Uterus (tissue), 4 donors: ENCODE results near the gene CSF1. TPM values are rescaled to one million over a fixed set of nuclear protein-coding genes. Genes with fewer than 3 reads are reported as not detected.

ENCODE experiments used
- DNase-seq, 2 donors: peaks; one replicate each; pipeline ENCODE4 v3.0.0-alpha.2; 2019 to 2020
- H3K27ac ChIP-seq, 2 donors: fragments of 200-600 bp; sonication (generic); 1 replicate in 1 of 2; 2 replicates in 1 of 2; pipeline ENCODE4 v1.5.1; 2016 to 2018
- H3K27me3 ChIP-seq, 2 donors: fragments of 200-600 bp; sonication (generic); one replicate each; pipeline ENCODE4 v1.5.1; 2018 to 2019; ENCODE audit warnings: control low read depth in 1 of 2
- H3K36me3 ChIP-seq, 2 donors: fragments of 200-600 bp; sonication (generic); one replicate each; pipeline ENCODE4 v1.5.1; 2019; ENCODE audit warnings: control low read depth in 1 of 2
- H3K4me1 ChIP-seq, 2 donors: fragments of 200-600 bp; sonication (generic); one replicate each; pipeline ENCODE4 v1.5.1; 2018 to 2019; ENCODE audit warnings: control low read depth in 1 of 2
- H3K4me3 ChIP-seq, 2 donors: fragments of 200-600 bp; sonication (generic); 1 replicate in 1 of 2; 2 replicates in 1 of 2; pipeline ENCODE4 v1.5.1; 2018 to 2019; ENCODE audit warnings: mild to moderate bottlenecking in 1 of 2
- H3K9me3 ChIP-seq, 2 donors: fragments of 200-600 bp; sonication (generic); one replicate each; pipeline ENCODE4 v1.5.1; 2019; ENCODE audit warnings: control low read depth in 1 of 2
- POLR2A ChIP-seq, 2 donors: fragments of 450-650 bp; IDR thresholded peaks; one replicate each; pipeline ENCODE4 v1.6.1; 2016; ENCODE audit warnings: antibody characterized with exemption in 2 of 2, mild to moderate bottlenecking in 1 of 2, moderate library complexity in 1 of 2
- intact Hi-C: fragments of 100-400 bp; cut with DNase I; formaldehyde crosslinking; loops from one replicate; pipeline ENCODE4 v1.15.1; 2023; ENCODE audit warnings: low total_unique reads
- total RNA-seq, 4 donors: library from RNA; depleted of rRNA in 3 of 4; stranded (reverse); fragments of >200 nt in 3 of 4; gene quantifications; one replicate each; pipeline versions ENCODE4 v1.1.0 to v1.2.4, GENCODE V29; 2014 to 2023
- TF ChIP-seq, protein P1 (sequence below), 4 experiments: fragments of 200-600 bp in 2 of 4; fragments of 450-650 bp in 2 of 4; sonication (generic) in 2 of 4; IDR thresholded peaks; one replicate each; pipeline ENCODE4 v1.5.1; 2016 to 2019; ENCODE audit warnings: antibody characterized with exemption in 4 of 4, mild to moderate bottlenecking in 2 of 4, moderate library complexity in 1 of 4
- donor health status: DM: yes; HTN: yes; CAD: no.

Gene CSF1
- total RNA-seq, 4 donors from 2014 or later, result 19.8 to 48.2 (median 34.2) TPM

- H3K9me3 ChIP-seq, result no peaks in the 10 kb centered on the region
- no peak overlapping the region for H3K4me3 ChIP-seq
- no peaks in the 10 kb centered on the region for H3K36me3 ChIP-seq
- no peak overlapping the region for H3K27ac ChIP-seq
- H3K27me3 ChIP-seq, result no peaks in the 10 kb centered on the region
- no peak for TF ChIP-seq POLR2A (IDR thresholded peaks at IDR 0.05)
- TF ChIP-seq, protein P1, sequence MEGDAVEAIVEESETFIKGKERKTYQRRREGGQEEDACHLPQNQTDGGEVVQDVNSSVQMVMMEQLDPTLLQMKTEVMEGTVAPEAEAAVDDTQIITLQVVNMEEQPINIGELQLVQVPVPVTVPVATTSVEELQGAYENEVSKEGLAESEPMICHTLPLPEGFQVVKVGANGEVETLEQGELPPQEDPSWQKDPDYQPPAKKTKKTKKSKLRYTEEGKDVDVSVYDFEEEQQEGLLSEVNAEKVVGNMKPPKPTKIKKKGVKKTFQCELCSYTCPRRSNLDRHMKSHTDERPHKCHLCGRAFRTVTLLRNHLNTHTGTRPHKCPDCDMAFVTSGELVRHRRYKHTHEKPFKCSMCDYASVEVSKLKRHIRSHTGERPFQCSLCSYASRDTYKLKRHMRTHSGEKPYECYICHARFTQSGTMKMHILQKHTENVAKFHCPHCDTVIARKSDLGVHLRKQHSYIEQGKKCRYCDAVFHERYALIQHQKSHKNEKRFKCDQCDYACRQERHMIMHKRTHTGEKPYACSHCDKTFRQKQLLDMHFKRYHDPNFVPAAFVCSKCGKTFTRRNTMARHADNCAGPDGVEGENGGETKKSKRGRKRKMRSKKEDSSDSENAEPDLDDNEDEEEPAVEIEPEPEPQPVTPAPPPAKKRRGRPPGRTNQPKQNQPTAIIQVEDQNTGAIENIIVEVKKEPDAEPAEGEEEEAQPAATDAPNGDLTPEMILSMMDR (IDR thresholded peaks at IDR 0.05), result no peak
- intact Hi-C loops, result no loop called here
- H3K4me1 ChIP-seq, result no peaks in the 10 kb centered on the region
- no peak for DNase-seq
Observed at GRCh38 chr1:109959974-109960744, 49.5 kb downstream of the CSF1 start.

DNA sequence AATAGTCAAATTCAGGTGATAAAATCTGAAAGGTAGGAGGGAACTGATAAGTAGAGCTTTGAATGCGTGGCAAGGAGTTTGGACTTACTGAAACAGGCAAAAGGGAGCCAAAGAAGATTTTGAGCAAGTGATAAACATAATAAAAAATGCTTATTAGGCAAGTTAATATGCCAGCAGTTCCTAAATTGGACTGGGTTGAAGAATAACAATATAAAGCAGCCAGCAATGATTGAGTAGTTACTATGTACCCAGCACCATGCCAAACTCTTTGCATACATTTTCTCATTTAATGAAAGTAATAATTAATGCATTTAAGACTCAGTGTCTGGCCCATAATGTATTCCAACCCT is 50.1 kb downstream of the CSF1 start:
- no peaks in the 10 kb centered on the region for H3K4me1 ChIP-seq
- H3K27ac ChIP-seq, result no peak overlapping the region
- no peak overlapping the region for H3K4me3 ChIP-seq

DNA sequence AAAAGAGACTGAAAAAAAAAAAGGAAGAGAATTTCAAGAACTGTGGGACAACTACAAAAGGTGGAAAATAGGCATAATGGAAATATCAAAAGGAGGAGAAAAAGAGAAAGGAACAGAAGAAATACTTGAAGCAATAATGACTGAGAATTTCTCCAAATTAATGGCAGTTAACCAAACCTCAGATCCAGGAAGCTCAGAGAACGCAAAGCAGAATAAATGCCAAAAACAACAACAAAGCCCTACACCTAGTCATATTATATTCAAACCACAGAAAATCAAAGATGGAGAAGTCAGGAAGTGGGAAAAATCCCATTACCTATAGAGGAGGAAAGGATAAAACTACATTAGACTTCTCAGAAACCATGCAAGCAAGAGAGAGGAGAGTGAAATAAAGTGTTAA is 53.2 kb downstream of the CSF1 start:
- TF ChIP-seq POLR2A (IDR thresholded peaks at IDR 0.05), result no peak
- TF ChIP-seq, protein P1 (IDR thresholded peaks at IDR 0.05), result no peak
- Histone ChIP-seq H3K9me3 (no peaks in the 10 kb centered on the region), H3K36me3 (no peaks in the 10 kb centered on the region), H3K4me3 (no peak overlapping the region), H3K4me1 (no peaks in the 10 kb centered on the region), H3K27me3 (no peaks in the 10 kb centered on the region), H3K27ac (no peak overlapping the region)
- intact Hi-C loops, result no loop called here
- no peak for DNase-seq

More for the DNA sequence above, 50.1 kb downstream of the CSF1 start:
- Histone ChIP-seq H3K27me3 (no peaks in the 10 kb centered on the region), H3K9me3 (no peaks in the 10 kb centered on the region), H3K36me3 (no peaks in the 10 kb centered on the region)
- TF ChIP-seq, protein P1 (IDR thresholded peaks at IDR 0.05), result no peak
- TF ChIP-seq POLR2A (IDR thresholded peaks at IDR 0.05), result no peak
- DNase-seq, result no peak
- intact Hi-C loops, result no loop called here

DNA sequence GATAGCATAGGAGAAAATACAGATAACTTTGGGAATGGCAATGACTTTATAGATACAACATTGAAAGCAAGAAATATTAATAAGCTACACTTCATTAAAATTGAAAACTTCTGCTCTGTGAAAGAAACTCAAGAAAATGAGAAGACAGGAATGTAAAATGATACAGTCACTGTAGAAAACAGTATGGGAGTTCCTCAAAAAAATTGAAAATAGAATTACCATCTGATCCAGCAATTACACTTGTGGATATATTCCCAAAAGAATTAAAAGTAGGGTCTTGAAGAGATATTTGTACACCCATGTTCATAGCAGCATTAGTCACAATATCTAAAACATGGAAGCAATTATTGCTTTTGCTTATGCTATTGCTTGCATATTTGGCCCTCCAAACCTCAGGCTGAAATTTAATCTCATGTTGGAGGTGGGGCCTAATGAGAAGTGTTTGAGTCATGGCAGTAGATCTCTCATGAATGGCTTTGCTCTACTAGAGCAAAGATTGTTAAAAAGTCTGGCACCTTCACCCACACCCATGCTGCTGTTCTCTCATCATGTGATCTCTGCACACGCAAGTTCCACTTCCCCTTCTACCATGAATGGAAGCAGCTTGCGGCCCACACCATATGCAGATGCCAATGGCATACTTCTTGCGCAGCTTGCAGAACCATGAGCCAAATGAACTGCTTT is 58.6 kb downstream of the CSF1 start:
- H3K4me3 ChIP-seq, result no peak overlapping the region
- no peak for TF ChIP-seq POLR2A (IDR thresholded peaks at IDR 0.05)
- no peaks in the 10 kb centered on the region for H3K27me3 ChIP-seq
- intact Hi-C loops, result no loop called here
- H3K4me1 ChIP-seq, result no peaks in the 10 kb centered on the region
- DNase-seq, result no peak
- H3K9me3 ChIP-seq, result no peaks in the 10 kb centered on the region
- no peaks in the 10 kb centered on the region for H3K36me3 ChIP-seq
- no peak overlapping the region for H3K27ac ChIP-seq

DNA sequence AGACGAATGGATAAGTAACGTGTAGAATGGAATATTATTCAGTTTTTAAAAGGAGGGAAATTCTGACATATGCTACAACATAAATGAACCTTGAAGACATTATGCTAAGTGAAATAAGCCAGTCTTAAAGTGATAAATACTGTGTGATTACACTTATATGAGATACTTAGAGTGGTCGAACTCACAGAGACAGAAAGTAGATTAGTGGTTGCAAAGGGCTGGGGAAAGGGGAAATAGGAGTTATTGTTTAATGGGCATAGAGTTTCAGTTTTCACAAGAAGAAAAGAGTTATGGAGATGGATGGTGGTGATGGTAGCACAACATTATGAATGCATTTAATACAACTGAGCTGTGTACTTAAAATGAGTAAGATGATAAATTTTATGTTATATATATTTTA is 59.3 kb downstream of the CSF1 start:
- no peaks in the 10 kb centered on the region for H3K36me3 ChIP-seq
- no peaks in the 10 kb centered on the region for H3K27me3 ChIP-seq
- TF ChIP-seq, protein P1 (IDR thresholded peaks at IDR 0.05), result no peak
- no peak for TF ChIP-seq POLR2A (IDR thresholded peaks at IDR 0.05)
- H3K4me1 ChIP-seq, result no peaks in the 10 kb centered on the region
- H3K4me3 ChIP-seq, result no peak overlapping the region
- intact Hi-C loops, result no loop called here
- H3K9me3 ChIP-seq, result no peaks in the 10 kb centered on the region
- no peak overlapping the region for H3K27ac ChIP-seq
- no peak for DNase-seq
